KOPT-K1 (cell line): ENCODE results near the gene USP20.

Experiments
- H3K27ac ChIP-seq: fragments of 200-600 bp; sonication (generic); 2 replicates; pipeline ENCODE4 v1.5.1; 2016; ENCODE audit warnings: antibody characterized with exemption, mild to moderate bottlenecking, low read depth, low read length; ENCODE audit not compliant: poor library complexity, severe bottlenecking
- H3K36me3 ChIP-seq: fragments of 200-600 bp; sonication (generic); 2 replicates; pipeline ENCODE4 v1.5.1; 2017; ENCODE audit warnings: antibody characterized with exemption, mild to moderate bottlenecking, low read length, moderate library complexity; ENCODE audit not compliant: insufficient read depth
- H3K9me3 ChIP-seq: fragments of 200-600 bp; sonication (generic); 2 replicates; pipeline ENCODE4 v1.5.1; 2017; ENCODE audit warnings: antibody characterized with exemption, low read length, mild to moderate bottlenecking; ENCODE audit not compliant: insufficient read depth, poor library complexity, severe bottlenecking

The USP20 gene

GRCh38 chr9:129858167-129858962 is 23.1 kb downstream of the USP20 start:
- Histone ChIP-seq H3K27ac (no peak overlapping the region), H3K36me3 (peaks cover 62% of the 10 kb centered on the region), H3K9me3 (no peaks in the 10 kb centered on the region)

GRCh38 chr9:129860653-129861446 is 25.6 kb downstream of the USP20 start:
- no peak overlapping the region for H3K27ac ChIP-seq
- peaks cover 66% of the 10 kb centered on the region for H3K36me3 ChIP-seq
- H3K9me3 ChIP-seq = no peaks in the 10 kb centered on the region

GRCh38 chr9:129861447-129861827 is 26.2 kb downstream of the USP20 start:
- no peak overlapping the region for H3K27ac ChIP-seq
- H3K36me3 ChIP-seq = peaks cover 61% of the 10 kb centered on the region
- no peaks in the 10 kb centered on the region for H3K9me3 ChIP-seq

- no peak overlapping the region for H3K27ac ChIP-seq
- peaks cover 48% of the 10 kb centered on the region for H3K36me3 ChIP-seq
- H3K9me3 ChIP-seq = no peaks in the 10 kb centered on the region
Measured at GRCh38 chr9:129863059-129863690, 27.9 kb downstream of the USP20 start.

GRCh38 chr9:129864991-129865647 is 29.9 kb downstream of the USP20 start:
- H3K36me3 ChIP-seq = peaks cover 51% of the 10 kb centered on the region
- H3K9me3 ChIP-seq = no peaks in the 10 kb centered on the region
- H3K27ac ChIP-seq = no peak overlapping the region

GRCh38 chr9:129865668-129866320 is 30.5 kb downstream of the USP20 start:
- Histone ChIP-seq H3K27ac (no peak overlapping the region), H3K36me3 (peaks cover 56% of the 10 kb centered on the region), H3K9me3 (no peaks in the 10 kb centered on the region)

- Histone ChIP-seq H3K27ac (no peak overlapping the region), H3K36me3 (peaks cover 55% of the 10 kb centered on the region), H3K9me3 (no peaks in the 10 kb centered on the region)
Measured at GRCh38 chr9:129866394-129867135, 31.3 kb downstream of the USP20 start.

GRCh38 chr9:129867136-129868022 is 32.1 kb downstream of the USP20 start:
- H3K36me3 ChIP-seq = peaks cover 51% of the 10 kb centered on the region
- no peaks in the 10 kb centered on the region for H3K9me3 ChIP-seq
- H3K27ac ChIP-seq = no peak overlapping the region

- Histone ChIP-seq H3K27ac (no peak overlapping the region), H3K9me3 (no peaks in the 10 kb centered on the region)
Measured at GRCh38 chr9:129868023-129868871, 33.0 kb downstream of the USP20 start.

GRCh38 chr9:129868872-129869486 is 33.7 kb downstream of the USP20 start:
- H3K27ac ChIP-seq = no peak overlapping the region
- peaks cover 46% of the 10 kb centered on the region for H3K36me3 ChIP-seq

More at GRCh38 chr9:129868023-129868871, 33.0 kb downstream of the USP20 start:
- H3K36me3 ChIP-seq = peaks cover 51% of the 10 kb centered on the region

GRCh38 chr9:129869585-129870501 is 34.6 kb downstream of the USP20 start:
- Histone ChIP-seq H3K36me3 (peaks cover 40% of the 10 kb centered on the region), H3K27ac (no peak overlapping the region), H3K9me3 (no peaks in the 10 kb centered on the region)

More at GRCh38 chr9:129868872-129869486, 33.7 kb downstream of the USP20 start:
- no peaks in the 10 kb centered on the region for H3K9me3 ChIP-seq
